SK-N-SH treated with all-trans-retinoic acid at 6 μM for 48 hours (cell line): Measurements from ENCODE around the gene SERPINB6.

Source experiments
- ATAC-seq: fragments of 200-7000 bp; cut with Tn5 transposase; 3 replicates; pipeline ENCODE4 v1.9.1; 2020; ENCODE audit warnings: mild to moderate bottlenecking, moderate library complexity
- ARNTL ChIP-seq: fragments of 450-650 bp; formaldehyde crosslinking; IDR thresholded peaks from 2 replicates; pipeline ENCODE4 v1.5.0; 2020; ENCODE audit warnings: low read depth, mild to moderate bottlenecking, moderate library complexity, borderline replicate concordance
- BACH2 ChIP-seq: fragments of 250-450 bp; sonication (Bioruptor Pico); IDR thresholded peaks from 2 replicates; pipeline ENCODE4 v1.9.0; 2021; ENCODE audit warnings: mild to moderate bottlenecking, borderline replicate concordance
- CREB5 ChIP-seq: fragments of 250-450 bp; sonication (Bioruptor Pico); IDR thresholded peaks from 2 replicates; pipeline ENCODE4 v1.5.1; 2020; ENCODE audit warnings: low read depth, mild to moderate bottlenecking, moderate library complexity
- CSDC2 ChIP-seq: fragments of 250-450 bp; sonication (Bioruptor Pico); IDR thresholded peaks from 2 replicates; pipeline ENCODE4 v1.5.0; 2020; ENCODE audit warnings: mild to moderate bottlenecking, moderate library complexity
- CSRNP3 ChIP-seq: fragments of 250-450 bp; sonication (Bioruptor Pico); IDR thresholded peaks from 2 replicates; pipeline ENCODE4 v1.5.1; 2021; ENCODE audit warnings: mild to moderate bottlenecking, moderate library complexity
- ESRRG ChIP-seq: fragments of 250-450 bp; sonication (Bioruptor Pico); IDR thresholded peaks from 2 replicates; pipeline ENCODE4 v1.6.1; 2021; ENCODE audit warnings: mild to moderate bottlenecking
- GLIS3 ChIP-seq: fragments of 250-450 bp; sonication (Bioruptor Pico); IDR thresholded peaks from 2 replicates; pipeline ENCODE4 v1.5.0; 2020; ENCODE audit warnings: mild to moderate bottlenecking, moderate library complexity
- ISL1 ChIP-seq: fragments of 250-450 bp; sonication (Bioruptor Pico); IDR thresholded peaks from 2 replicates; pipeline ENCODE4 v2.1.2; 2022; ENCODE audit warnings: mild to moderate bottlenecking, moderate library complexity
- OSR1 ChIP-seq: fragments of 250-450 bp; sonication (Bioruptor Pico); IDR thresholded peaks from 2 replicates; pipeline ENCODE4 v1.8.0; 2022; ENCODE audit warnings: moderate library complexity, mild to moderate bottlenecking, inconsistent platforms
- PATZ1 ChIP-seq: fragments of 250-450 bp; sonication (Bioruptor Pico); IDR thresholded peaks from 2 replicates; pipeline ENCODE4 v1.8.0; 2020; ENCODE audit warnings: mild to moderate bottlenecking, moderate library complexity, borderline replicate concordance
- PPARA ChIP-seq: fragments of 250-450 bp; sonication (Bioruptor Pico); IDR thresholded peaks from 2 replicates; pipeline ENCODE4 v1.5.0; 2020; ENCODE audit warnings: mild to moderate bottlenecking, borderline replicate concordance
- RARB ChIP-seq: fragments of 250-450 bp; sonication (Bioruptor Pico); IDR thresholded peaks from 2 replicates; pipeline ENCODE4 v1.8.0; 2021; ENCODE audit warnings: mild to moderate bottlenecking, moderate library complexity
- SNAI2 ChIP-seq: fragments of 250-450 bp; sonication (Bioruptor Pico); IDR thresholded peaks from 2 replicates; pipeline ENCODE4 v1.5.0; 2020; ENCODE audit warnings: mild to moderate bottlenecking, moderate library complexity
- TOX ChIP-seq: fragments of 250-450 bp; sonication (Bioruptor Pico); IDR thresholded peaks from 2 replicates; pipeline ENCODE4 v1.8.0; 2021; ENCODE audit warnings: mild to moderate bottlenecking, moderate library complexity, borderline replicate concordance
- TSHZ2 ChIP-seq: fragments of 250-450 bp; sonication (Bioruptor Pico); IDR thresholded peaks from 2 replicates; pipeline ENCODE4 v1.5.0; 2020; ENCODE audit warnings: mild to moderate bottlenecking, moderate library complexity
- ZC3H10 ChIP-seq: fragments of 250-450 bp; sonication (Bioruptor Pico); IDR thresholded peaks from 2 replicates; pipeline ENCODE4 v1.5.1; 2021; ENCODE audit warnings: mild to moderate bottlenecking, moderate library complexity
- ZFP3 ChIP-seq: fragments of 250-450 bp; sonication (Bioruptor Pico); IDR thresholded peaks from 2 replicates; pipeline ENCODE4 v1.5.0; 2020; ENCODE audit warnings: mild to moderate bottlenecking, moderate library complexity
- ZFP30 ChIP-seq: fragments of 450-650 bp; formaldehyde crosslinking; IDR thresholded peaks from 2 replicates; pipeline ENCODE4 v1.5.0; 2022; ENCODE audit warnings: mild to moderate bottlenecking, moderate library complexity
- ZNF565 ChIP-seq: fragments of 450-650 bp; formaldehyde crosslinking; conservative IDR thresholded peaks from 2 replicates; pipeline ENCODE4 v1.5.0; 2020; ENCODE audit warnings: low read depth, mild to moderate bottlenecking, moderate library complexity
- ZNF70 ChIP-seq: fragments of 450-650 bp; formaldehyde crosslinking; IDR thresholded peaks from 2 replicates; pipeline ENCODE4 v1.5.0; 2020; ENCODE audit warnings: mild to moderate bottlenecking, moderate library complexity

The SERPINB6 gene

GRCh38 chr6:2982426-2983117 is 11.2 kb upstream of the SERPINB6 start:
- ATAC-seq, result no peak
- TF ChIP-seq TOX (CRISPR knock-in tag) (no peak), RARB (no peak), ZC3H10 (CRISPR knock-in tag) (no peak), CSRNP3 (CRISPR knock-in tag) (no peak), PATZ1 (no peak), OSR1 (no peak), ZFP30 (no peak), ISL1 (no peak), GLIS3 (CRISPR knock-in tag) (no peak), ESRRG (CRISPR knock-in tag) (no peak)

GRCh38 chr6:2980465-2980855 is 9.1 kb upstream of the SERPINB6 start:
- ATAC-seq, result no peak
- TF ChIP-seq ZFP3 (CRISPR knock-in tag) (no peak), SNAI2 (no peak), CREB5 (no peak), TSHZ2 (CRISPR knock-in tag) (no peak), ISL1 (no peak), BACH2 (CRISPR knock-in tag) (no peak), OSR1 (no peak), GLIS3 (CRISPR knock-in tag) (no peak), CSDC2 (CRISPR knock-in tag) (no peak), TOX (CRISPR knock-in tag) (no peak), ZC3H10 (CRISPR knock-in tag) (no peak), ARNTL (no peak), ZNF565 (CRISPR knock-in tag) (no peak), PPARA (no peak)

- no peak; the same call in 2 of the 3 replicates for ATAC-seq
- no peak for TF ChIP-seq CSRNP3 (CRISPR knock-in tag)
- TF ChIP-seq RARB, result no peak
- TF ChIP-seq SNAI2, result no peak
- no peak for TF ChIP-seq TSHZ2 (CRISPR knock-in tag)
- TF ChIP-seq ZC3H10 (CRISPR knock-in tag), result no peak
- TF ChIP-seq OSR1, result peak; percentile 88
- TF ChIP-seq GLIS3 (CRISPR knock-in tag), result no peak
- no peak for TF ChIP-seq ZFP30
- TF ChIP-seq ESRRG (CRISPR knock-in tag), result no peak
- no peak for TF ChIP-seq CREB5
- TF ChIP-seq ZNF565 (CRISPR knock-in tag), result no peak
- no peak for TF ChIP-seq TOX (CRISPR knock-in tag)
- TF ChIP-seq ARNTL, result no peak
- TF ChIP-seq ISL1, result peak; percentile 48
- no peak for TF ChIP-seq ZNF70
- no peak for TF ChIP-seq BACH2 (CRISPR knock-in tag)
These were observed 8.6 kb upstream of the SERPINB6 start for GRCh38 chr6:2979819-2980464.
